Naive thymus-derived CD8-positive, alpha-beta T cell (primary cell): Measurements from ENCODE around the gene TIGD4. TPM values are rescaled to one million over a fixed set of nuclear protein-coding genes. Genes with fewer than 3 reads are reported as not detected.
"Not testable (repeated sequence)": the region's sequence is repeated elsewhere in the genome, so short reads cannot be mapped to it uniquely, and the experiment has no call there.

Source experiments
- ATAC-seq, 2 donors: fragments of 150-1000 bp; cut with Tn5 transposase in 1 of 2; sonication (Bioruptor Pico), chemical (Tn5 transposase) in 1 of 2; 1 replicate in 1 of 2; 2 replicates in 1 of 2; pipeline ENCODE4 v1.10.0; 2021; ENCODE audit warnings: mild to moderate bottlenecking in 2 of 2, moderate library complexity in 2 of 2
- POLR2A ChIA-PET: fragments of 350-600 bp; sonication (Branson Sonifier 250); formaldehyde crosslinking; loops from one replicate; lab custom pipeline; 2021; ENCODE audit warnings: antibody characterized with exemption; lab: Charles Lee
- DNase-seq, 10 donors: peaks; one replicate each; pipeline versions ENCODE4 v3.0.0 to v3.0.0-alpha.2; 2020 to 2022
- H3K27ac Mint-ChIP-seq, 10 donors: one replicate each; pipeline ENCODE4 v1.8.0; 2020 to 2022; ENCODE audit warnings: mild to moderate bottlenecking in 10 of 10, mixed read lengths in 10 of 10, moderate library complexity in 4 of 10, inconsistent platforms in 1 of 10
- H3K27me3 Mint-ChIP-seq, 5 donors: one replicate each; pipeline ENCODE4 v1.8.0; 2021 to 2022; ENCODE audit warnings: mixed read lengths in 5 of 5
- H3K36me3 Mint-ChIP-seq, 3 donors: one replicate each; pipeline ENCODE4 v1.8.0; 2020 to 2022; ENCODE audit warnings: mixed read lengths in 3 of 3, mild to moderate bottlenecking in 2 of 3, inconsistent platforms in 1 of 3
- H3K4me1 Mint-ChIP-seq, 4 donors: one replicate each; pipeline ENCODE4 v1.8.0; 2021 to 2022; ENCODE audit warnings: mixed read lengths in 4 of 4
- H3K4me3 Mint-ChIP-seq, 10 donors: one replicate each; pipeline ENCODE4 v1.8.0; 2020 to 2022; ENCODE audit warnings: mild to moderate bottlenecking in 10 of 10, mixed read lengths in 10 of 10, moderate library complexity in 6 of 10, inconsistent platforms in 1 of 10
- H3K9me3 Mint-ChIP-seq, 9 donors: one replicate each; pipeline ENCODE4 v1.8.0; 2020 to 2022; ENCODE audit warnings: mixed read lengths in 9 of 9, mild to moderate bottlenecking in 3 of 9, inconsistent platforms in 1 of 9, moderate library complexity in 1 of 9
- polyA plus RNA-seq, 3 donors: library from polyadenylated mRNA; unstranded; fragments of 300-500 nt; fragmentation: Illumina TruSeq; gene quantifications; one replicate each; pipeline ENCODE4 v1.2.3, GENCODE V29; 2021
- total RNA-seq, 8 experiments: library from RNA in 2 of 8; stranded (reverse) in 2 of 8; gene quantifications; one replicate each; pipeline ENCODE4 v1.2.3 and lab custom pipeline; 2021 to 2026

TIGD4 gene
- total and polyA plus RNA-seq, 5 experiments from 2014 or later: 0.12 to 0.47 (median 0.36) TPM; not detected in 2

GRCh38 chr4:152777488-152777887 lies 2.0 kb downstream of the TIGD4 start:
- DNase-seq (no peak), ATAC-seq (no peak)
- Mint-ChIP-seq H3K4me1 (peaks cover 17 to 43% (median 37%) of the 10 kb centered on the region in 4 donors), H3K9me3 (no peaks in the 10 kb centered on the region), H3K36me3 (no peaks in the 10 kb centered on the region), H3K27ac (no peak overlapping the region), H3K27me3 (peaks cover 2 to 12% (median 3%) of the 10 kb centered on the region in 5 donors), H3K4me3 (peak overlapping the region in 2 of 10 donors; percentile 23 to 29)
- POLR2A ChIA-PET: interaction anchor here (2.6 kb wide), 1 partner anchor 98 kb away, joined by 13 read pairs; the partner anchor contains the start of gene TMEM154

DNA sequence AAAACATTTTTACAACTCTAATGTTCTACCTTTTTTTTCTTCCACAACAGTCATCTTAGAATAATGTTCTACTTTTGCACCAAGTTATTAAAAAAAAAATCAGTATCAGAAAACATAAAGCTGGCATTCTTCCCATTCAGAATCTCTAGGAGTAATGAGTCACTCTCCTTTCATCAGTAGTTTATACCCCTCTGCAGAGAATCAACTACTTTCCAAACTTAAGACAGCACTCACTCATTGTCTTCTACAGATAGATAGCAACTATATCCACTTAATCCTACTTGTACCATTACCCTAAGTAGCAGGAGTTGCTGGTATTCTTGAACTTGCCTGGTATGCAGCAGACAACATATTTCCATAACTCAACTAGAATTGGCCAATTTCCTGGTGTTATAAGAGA lies 3.2 kb downstream of the TIGD4 start:
- Mint-ChIP-seq H3K4me3 (no peak overlapping the region), H3K4me1 (peaks cover 9 to 31% (median 28%) of the 10 kb centered on the region in 4 donors), H3K9me3 (no peaks in the 10 kb centered on the region), H3K36me3 (no peaks in the 10 kb centered on the region), H3K27ac (peak overlapping the region in 1 of 10 donors; percentile 32), H3K27me3 (peaks cover 2 to 12% (median 3%) of the 10 kb centered on the region in 5 donors)
- no peak for ATAC-seq
- POLR2A ChIA-PET: no interaction called here
- no peak for DNase-seq

DNA sequence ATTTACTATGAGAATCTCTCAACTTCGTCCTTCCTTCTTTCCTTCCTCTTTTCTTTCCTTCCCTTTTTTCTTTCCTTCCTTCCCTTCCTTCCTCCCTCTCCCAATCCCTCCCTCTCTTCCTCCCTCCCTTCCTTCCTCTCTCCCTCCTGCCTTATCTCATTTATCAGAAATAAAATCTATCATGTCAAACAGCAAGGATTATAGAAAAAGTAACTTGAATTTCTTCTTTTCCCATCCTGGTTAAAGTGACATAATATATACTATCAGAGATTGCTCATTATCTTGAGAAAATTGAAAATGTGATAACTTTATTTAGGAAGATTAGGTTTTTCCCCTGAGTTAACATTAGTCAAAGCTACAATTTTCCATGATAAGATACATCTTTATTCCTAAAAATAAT lies 5.6 kb downstream of the TIGD4 start:
- H3K4me3 Mint-ChIP-seq: no peak overlapping the region
- H3K4me1 Mint-ChIP-seq: peaks cover 3 to 13% (median 9%) of the 10 kb centered on the region in 4 donors
- H3K36me3 Mint-ChIP-seq: no peaks in the 10 kb centered on the region
- ATAC-seq (no peak), DNase-seq (no peak)
- H3K9me3 Mint-ChIP-seq: no peaks in the 10 kb centered on the region
- POLR2A ChIA-PET: no interaction called here
- H3K27me3 Mint-ChIP-seq: peaks cover 2 to 12% (median 3%) of the 10 kb centered on the region in 5 donors
- peak overlapping the region in 1 of 10 donors; percentile 13 for H3K27ac Mint-ChIP-seq

- Mint-ChIP-seq H3K4me1 (peaks cover 0 to 7% (median 3%) of the 10 kb centered on the region in 4 donors), H3K36me3 (no peaks in the 10 kb centered on the region), H3K9me3 (no peaks in the 10 kb centered on the region), H3K27ac (no peak overlapping the region), H3K27me3 (peaks cover 2 to 12% (median 3%) of the 10 kb centered on the region in 5 donors), H3K4me3 (no peak overlapping the region)
- POLR2A ChIA-PET: no interaction called here
- no peak for ATAC-seq
- DNase-seq: no peak
Observed at GRCh38 chr4:152773339-152773738, 6.2 kb downstream of the TIGD4 start.

GRCh38 chr4:152771741-152772533 lies 7.6 kb downstream of the TIGD4 start:
- H3K27me3 Mint-ChIP-seq: peaks cover 0 to 4% (median 2%) of the 10 kb centered on the region in 5 donors
- no peaks in the 10 kb centered on the region for H3K36me3 Mint-ChIP-seq
- no peak overlapping the region for H3K4me3 Mint-ChIP-seq
- H3K9me3 Mint-ChIP-seq: no peaks in the 10 kb centered on the region
- H3K27ac Mint-ChIP-seq: no peak overlapping the region
- POLR2A ChIA-PET: no interaction called here
- ATAC-seq (no peak), DNase-seq (no peak)
- H3K4me1 Mint-ChIP-seq: peaks cover 0 to 4% (median 0%) of the 10 kb centered on the region in 4 donors

- ATAC-seq, H3K4me1 Mint-ChIP-seq, POLR2A ChIA-PET, H3K9me3 Mint-ChIP-seq, H3K27ac Mint-ChIP-seq, H3K27me3 Mint-ChIP-seq, H3K36me3 Mint-ChIP-seq, DNase-seq, H3K4me3 Mint-ChIP-seq: not testable (repeated sequence)
Observed at GRCh38 chr4:152765069-152765737, 14.3 kb downstream of the TIGD4 start.

- POLR2A ChIA-PET: interaction anchor here (0.5 kb wide), 1 partner anchor 281 kb away, joined by 3 read pairs; no protein-coding TSS in a partner anchor
- H3K4me3 Mint-ChIP-seq: no peak overlapping the region
- no peak overlapping the region for H3K27ac Mint-ChIP-seq
- no peaks in the 10 kb centered on the region for H3K4me1 Mint-ChIP-seq
- no peak for DNase-seq
- ATAC-seq: no peak
- H3K9me3 Mint-ChIP-seq: no peaks in the 10 kb centered on the region
- H3K36me3 Mint-ChIP-seq: no peaks in the 10 kb centered on the region
- H3K27me3 Mint-ChIP-seq: peaks cover 0 to 8% (median 6%) of the 10 kb centered on the region in 5 donors
Observed at GRCh38 chr4:152763796-152764195, 15.7 kb downstream of the TIGD4 start.

GRCh38 chr4:152748619-152749018 lies 30.9 kb downstream of the TIGD4 start:
- no peak for DNase-seq
- no peak for ATAC-seq
- H3K9me3 Mint-ChIP-seq: peaks cover 0 to 3% (median 0%) of the 10 kb centered on the region in 9 donors
- POLR2A ChIA-PET: no interaction called here
- peaks cover 0 to 10% (median 0%) of the 10 kb centered on the region in 5 donors for H3K27me3 Mint-ChIP-seq
- no peak overlapping the region for H3K4me3 Mint-ChIP-seq
- no peaks in the 10 kb centered on the region for H3K4me1 Mint-ChIP-seq
- H3K36me3 Mint-ChIP-seq: no peaks in the 10 kb centered on the region
- no peak overlapping the region for H3K27ac Mint-ChIP-seq

- POLR2A ChIA-PET: no interaction called here
- Mint-ChIP-seq H3K4me3 (no peak overlapping the region), H3K36me3 (no peaks in the 10 kb centered on the region), H3K27me3 (peaks cover 0 to 10% (median 0%) of the 10 kb centered on the region in 5 donors), H3K9me3 (peaks cover 0 to 3% (median 0%) of the 10 kb centered on the region in 9 donors), H3K4me1 (peaks cover 0 to 2% (median 0%) of the 10 kb centered on the region in 4 donors), H3K27ac (no peak overlapping the region)
- DNase-seq: no peak
- ATAC-seq: no peak
Observed at GRCh38 chr4:152747444-152747843, 32.1 kb downstream of the TIGD4 start.

DNA sequence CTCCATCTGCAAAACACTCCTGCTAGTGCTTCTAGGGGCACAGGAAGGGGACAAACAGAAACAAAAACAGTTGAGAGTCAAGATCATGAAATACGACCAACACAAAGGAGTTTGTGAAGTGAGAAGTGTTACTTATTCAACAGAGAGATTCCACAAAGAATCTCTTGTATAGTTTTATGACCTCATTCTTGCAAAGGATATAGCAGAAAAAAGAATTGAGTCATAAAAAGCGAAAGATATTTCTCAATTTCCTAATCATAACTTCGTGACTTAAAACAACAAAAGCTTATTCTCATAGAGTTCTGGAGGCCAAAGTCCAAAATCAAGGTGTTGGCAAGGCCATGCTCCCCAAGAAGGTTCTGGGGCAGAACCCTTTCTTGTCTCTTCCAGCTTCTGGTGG lies 40.7 kb downstream of the TIGD4 start:
- DNase-seq (no peak), ATAC-seq (no peak)
- no peaks in the 10 kb centered on the region for H3K36me3 Mint-ChIP-seq
- no peaks in the 10 kb centered on the region for H3K9me3 Mint-ChIP-seq
- peaks cover 0 to 8% (median 4%) of the 10 kb centered on the region in 5 donors for H3K27me3 Mint-ChIP-seq
- H3K27ac Mint-ChIP-seq: peak overlapping the region in 1 of 10 donors; percentile 66
- H3K4me1 Mint-ChIP-seq: peaks cover 0 to 4% (median 2%) of the 10 kb centered on the region in 4 donors
- POLR2A ChIA-PET: no interaction called here
- H3K4me3 Mint-ChIP-seq: no peak overlapping the region

DNA sequence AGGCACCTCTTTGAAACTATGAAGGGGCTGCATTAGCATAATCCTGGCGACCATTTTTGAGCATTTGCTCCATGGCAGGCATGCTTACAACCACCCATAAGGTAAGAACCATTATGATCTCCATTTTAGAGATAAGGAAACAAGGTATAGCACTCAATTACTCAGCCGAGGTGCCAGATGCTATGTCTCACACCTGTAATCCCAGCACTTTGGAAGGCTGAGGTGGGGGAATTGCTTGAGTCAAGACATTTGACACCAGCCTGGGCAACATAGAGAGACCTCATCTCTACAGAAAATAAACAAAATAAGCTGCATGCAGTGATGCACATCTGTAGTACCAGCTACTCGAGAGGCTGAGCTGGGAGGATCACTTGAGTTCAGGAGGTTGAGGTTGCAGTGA lies 43.6 kb downstream of the TIGD4 start:
- Mint-ChIP-seq H3K9me3 (no peaks in the 10 kb centered on the region), H3K36me3 (no peaks in the 10 kb centered on the region), H3K27ac (no peak overlapping the region), H3K27me3 (peaks cover 0 to 8% (median 4%) of the 10 kb centered on the region in 5 donors), H3K4me1 (peaks cover 0 to 4% (median under 1%) of the 10 kb centered on the region in 4 donors), H3K4me3 (no peak overlapping the region)
- no peak for ATAC-seq
- POLR2A ChIA-PET: no interaction called here
- DNase-seq: no peak

DNA sequence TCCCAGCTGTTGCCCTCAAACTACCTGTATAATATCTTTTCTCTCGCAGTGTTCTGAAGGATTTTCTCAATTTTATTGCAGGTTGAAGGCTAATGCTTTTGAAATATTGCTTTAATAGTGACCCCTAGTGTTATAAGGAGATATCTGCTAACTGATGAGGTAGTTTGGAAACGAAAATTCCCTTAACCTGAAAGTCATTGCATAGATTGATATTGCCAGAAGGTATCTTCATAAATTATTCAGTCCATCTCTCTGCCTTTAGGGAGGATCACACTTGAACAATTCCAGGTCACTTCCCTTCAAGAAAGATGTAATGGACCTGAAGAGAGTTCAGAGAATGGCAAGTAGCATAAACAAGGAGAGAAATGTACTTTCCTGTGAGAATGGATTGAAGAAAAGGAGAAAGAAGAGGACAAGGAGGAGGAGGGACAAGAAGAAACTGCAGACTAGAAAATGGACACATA lies 44.1 kb downstream of the TIGD4 start:
- Mint-ChIP-seq H3K36me3 (no peaks in the 10 kb centered on the region), H3K27ac (no peak overlapping the region), H3K4me1 (peaks cover 0 to 4% (median under 1%) of the 10 kb centered on the region in 4 donors), H3K9me3 (no peaks in the 10 kb centered on the region), H3K27me3 (peaks cover 0 to 8% (median 4%) of the 10 kb centered on the region in 5 donors), H3K4me3 (no peak overlapping the region)
- ATAC-seq (no peak), DNase-seq (peak in 3 of 10 donors; percentile 8 to 35 (median 32))
- POLR2A ChIA-PET: no interaction called here

GRCh38 chr4:152734699-152735050 lies 44.9 kb downstream of the TIGD4 start:
- Mint-ChIP-seq H3K9me3 (no peaks in the 10 kb centered on the region), H3K36me3 (no peaks in the 10 kb centered on the region), H3K4me1 (peaks cover 0 to 4% (median under 1%) of the 10 kb centered on the region in 4 donors), H3K4me3 (no peak overlapping the region), H3K27me3 (peaks cover 0 to 8% (median 4%) of the 10 kb centered on the region in 5 donors), H3K27ac (peak overlapping the region in 2 of 10 donors; percentile 28 to 29)
- POLR2A ChIA-PET: no interaction called here
- ATAC-seq (no peak), DNase-seq (no peak)
